Epithelial cell of proximal tubule (primary cell): ENCODE results near the gene TRIP11. TPM values are rescaled to one million over a fixed set of nuclear protein-coding genes. Genes with fewer than 3 reads are reported as not detected.

Experiments used
- DNase-seq: peaks from one replicate; pipeline ENCODE4 v3.0.0-alpha.2; 2011; ENCODE audit warnings: low read depth
- H3K4me3 ChIP-seq: 2 replicates; pipeline ENCODE4 v1.5.1; 2011; ENCODE audit warnings: low read depth, mild to moderate bottlenecking, low read length
- total RNA-seq: library from RNA; depleted of rRNA; stranded (reverse); fragments of >200 nt; gene quantifications from 2 replicates; pipeline ENCODE4 v1.2.3, GENCODE V29; 2015
- TF ChIP-seq, protein P1 (sequence below): conservative IDR thresholded peaks from 2 replicates; pipeline ENCODE4 v1.5.1; 2012; ENCODE audit warnings: low read depth, mild to moderate bottlenecking, low read length

Gene TRIP11
- total RNA-seq, 1 donor from 2014 or later: 12.0 TPM

DNA sequence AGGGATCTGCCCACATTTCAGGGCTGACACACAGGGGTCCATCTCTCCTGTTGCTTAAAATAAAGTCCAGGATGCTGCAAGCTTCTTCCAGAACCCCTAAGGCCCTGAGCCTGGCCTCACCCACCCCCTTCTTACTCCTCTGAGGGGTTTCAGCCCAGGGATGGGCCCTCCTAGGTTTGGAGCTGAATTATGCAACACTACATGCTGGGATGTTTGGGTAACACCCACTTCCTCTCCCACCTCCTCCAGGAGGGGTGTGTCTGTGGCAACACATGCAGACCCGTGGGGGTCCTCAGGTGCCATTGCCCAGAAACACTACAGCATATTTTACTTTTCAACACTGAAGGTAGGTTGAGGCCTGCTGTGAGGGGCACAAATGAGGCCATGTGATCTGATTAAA, 97.7 kb downstream of the TRIP11 start:
- TF ChIP-seq, protein P1, sequence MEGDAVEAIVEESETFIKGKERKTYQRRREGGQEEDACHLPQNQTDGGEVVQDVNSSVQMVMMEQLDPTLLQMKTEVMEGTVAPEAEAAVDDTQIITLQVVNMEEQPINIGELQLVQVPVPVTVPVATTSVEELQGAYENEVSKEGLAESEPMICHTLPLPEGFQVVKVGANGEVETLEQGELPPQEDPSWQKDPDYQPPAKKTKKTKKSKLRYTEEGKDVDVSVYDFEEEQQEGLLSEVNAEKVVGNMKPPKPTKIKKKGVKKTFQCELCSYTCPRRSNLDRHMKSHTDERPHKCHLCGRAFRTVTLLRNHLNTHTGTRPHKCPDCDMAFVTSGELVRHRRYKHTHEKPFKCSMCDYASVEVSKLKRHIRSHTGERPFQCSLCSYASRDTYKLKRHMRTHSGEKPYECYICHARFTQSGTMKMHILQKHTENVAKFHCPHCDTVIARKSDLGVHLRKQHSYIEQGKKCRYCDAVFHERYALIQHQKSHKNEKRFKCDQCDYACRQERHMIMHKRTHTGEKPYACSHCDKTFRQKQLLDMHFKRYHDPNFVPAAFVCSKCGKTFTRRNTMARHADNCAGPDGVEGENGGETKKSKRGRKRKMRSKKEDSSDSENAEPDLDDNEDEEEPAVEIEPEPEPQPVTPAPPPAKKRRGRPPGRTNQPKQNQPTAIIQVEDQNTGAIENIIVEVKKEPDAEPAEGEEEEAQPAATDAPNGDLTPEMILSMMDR: no peak
- no peak for DNase-seq
- no peak overlapping the region for H3K4me3 ChIP-seq

DNA sequence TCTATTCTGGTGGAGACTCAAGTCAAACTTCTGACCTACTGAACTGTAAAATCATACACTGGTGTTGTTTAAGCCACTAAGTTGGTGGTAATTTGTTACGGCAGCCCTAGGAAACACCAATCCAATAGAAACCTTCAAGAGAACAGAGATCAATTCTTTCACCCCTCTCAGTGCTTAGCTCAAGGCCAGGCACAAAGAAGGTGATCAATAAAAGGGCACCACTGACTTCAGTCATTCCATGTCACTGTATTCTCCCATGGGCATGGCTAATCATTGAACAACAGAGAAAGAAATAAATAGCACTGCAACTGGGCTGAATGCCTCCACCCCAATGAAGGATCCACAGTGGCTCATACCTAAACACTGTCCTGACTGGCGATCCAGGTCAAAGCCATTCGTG, 99.7 kb downstream of the TRIP11 start:
- DNase-seq: no peak
- TF ChIP-seq, protein P1: no peak
- H3K4me3 ChIP-seq: no peak overlapping the region

DNA sequence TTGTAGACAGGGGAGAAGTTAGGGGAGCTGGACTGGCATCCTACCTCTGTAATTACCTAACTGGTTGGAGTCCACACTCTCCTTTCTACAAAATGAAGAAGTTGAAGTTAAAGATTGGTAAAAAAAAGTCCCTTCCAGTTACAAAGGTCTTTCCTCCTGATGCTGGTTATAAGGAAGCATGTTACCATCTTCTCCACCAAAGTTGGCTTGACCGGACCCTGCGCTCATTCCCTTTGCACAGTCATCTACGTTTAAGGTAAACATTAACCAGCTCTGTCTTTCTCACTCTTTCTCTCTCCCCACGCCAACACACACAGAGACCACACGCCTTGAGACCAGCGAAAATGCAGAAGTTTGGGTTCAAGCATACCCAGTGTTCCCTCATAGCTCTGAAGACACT, 104.3 kb downstream of the TRIP11 start:
- no peak for DNase-seq
- TF ChIP-seq, protein P1: no peak

GRCh38 chr14:91934554-91935285, 105.1 kb downstream of the TRIP11 start:
- DNase-seq: no peak
- no peak overlapping the region for H3K4me3 ChIP-seq
- TF ChIP-seq, protein P1: no peak

More for the DNA sequence above, 104.3 kb downstream of the TRIP11 start:
- H3K4me3 ChIP-seq: no peak overlapping the region

DNA sequence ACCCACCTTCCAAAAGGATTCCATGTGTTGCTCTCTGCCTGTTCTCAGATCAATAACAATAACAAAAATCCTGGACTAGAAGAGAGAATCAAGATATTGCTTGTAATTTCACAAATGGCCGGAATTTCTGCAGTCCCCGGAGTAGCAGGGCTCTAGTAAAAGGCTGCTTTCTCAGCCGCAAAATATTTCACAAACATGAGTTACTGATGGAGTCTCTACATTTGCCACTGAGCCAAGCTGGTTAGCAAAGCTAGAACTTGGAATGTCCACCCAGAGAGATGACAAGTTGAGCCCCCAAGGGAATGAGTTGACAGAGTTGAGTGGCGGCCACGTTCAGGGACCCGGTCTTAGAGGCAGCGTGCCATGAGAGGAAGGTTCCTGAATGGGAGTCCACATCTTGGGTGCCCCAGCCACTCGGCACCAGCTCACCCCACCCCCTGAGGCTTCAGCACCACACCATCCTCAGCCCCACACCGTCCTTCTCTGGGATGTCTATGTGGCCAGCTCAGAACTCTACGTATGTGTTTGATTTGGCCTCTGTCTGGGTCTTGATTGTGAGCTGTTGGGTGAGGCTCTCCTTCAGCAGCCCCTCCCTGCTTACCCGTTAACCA, 108.3 kb downstream of the TRIP11 start:
- DNase-seq: no peak
- TF ChIP-seq, protein P1: no peak
- H3K4me3 ChIP-seq: no peak overlapping the region

DNA sequence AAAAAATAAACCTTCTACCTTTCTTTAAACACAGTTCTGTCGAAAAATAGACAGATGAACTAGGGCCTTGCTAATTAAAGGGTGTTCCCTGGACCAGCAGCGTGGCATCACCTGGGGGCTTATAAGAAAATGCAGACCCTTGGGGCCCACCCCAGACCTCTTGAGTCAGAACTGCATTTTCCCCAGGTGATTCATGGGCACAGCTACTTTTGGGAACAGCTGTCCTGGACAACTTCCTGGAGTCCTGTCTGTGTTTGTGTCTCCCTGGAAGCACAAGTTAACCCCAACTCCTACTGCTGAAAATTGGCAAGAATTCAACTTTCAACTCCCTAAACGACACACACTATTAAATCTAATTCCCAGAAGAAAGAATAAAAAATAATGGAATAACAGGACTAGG, 110.2 kb downstream of the TRIP11 start:
- H3K4me3 ChIP-seq: no peak overlapping the region
- TF ChIP-seq, protein P1: no peak
- DNase-seq: no peak

DNA sequence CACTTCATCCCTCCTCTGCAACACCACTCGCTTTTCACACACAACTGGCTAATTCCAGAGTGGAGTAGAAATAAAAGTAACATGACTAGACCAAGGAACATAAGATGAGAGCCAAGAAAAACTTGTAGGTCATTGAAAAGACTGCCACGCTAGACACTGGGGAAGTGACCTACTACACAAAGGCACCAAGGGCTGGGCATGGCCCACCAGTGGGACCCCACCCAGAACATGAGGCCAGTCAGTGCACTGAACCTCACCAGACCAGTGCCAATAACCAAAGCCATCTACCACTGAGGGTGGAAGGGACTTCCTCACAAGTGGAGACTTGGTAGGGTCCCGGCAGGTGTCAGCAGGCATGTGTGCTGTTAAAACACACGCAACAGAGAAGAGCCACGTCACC, 112.1 kb downstream of the TRIP11 start:
- no peak overlapping the region for H3K4me3 ChIP-seq
- TF ChIP-seq, protein P1: no peak
- DNase-seq: no peak
